H1 (cell line): Measurements from ENCODE around the gene GSKIP. TPM values are rescaled to one million over a fixed set of nuclear protein-coding genes. Genes with fewer than 3 reads are reported as not detected.

ENCODE experiments used
- CBX8 ChIP-seq: fragments of 300-800, 300-1000 bp; sonication (generic); IDR thresholded peaks from 2 replicates; pipeline ENCODE4 v1.7.1; 2016; ENCODE audit warnings: low read depth, low read length, borderline replicate concordance
- KDM4A ChIP-seq: IDR thresholded peaks from one replicate; pipeline ENCODE4 v1.7.1; 2012; ENCODE audit warnings: low read depth, mild to moderate bottlenecking, moderate library complexity, low read length, inconsistent platforms; ENCODE audit not compliant: severe bottlenecking
- polyA plus RNA-seq, 7 experiments: library from polyadenylated mRNA; depleted of rRNA in 3 of 7; stranded (reverse) in 5 of 7; unstranded in 2 of 7; fragments of >200 nt in 5 of 7; fragments of 200-250 nt in 2 of 7; gene quantifications; 1 replicate in 5 of 7; 2 replicates in 1 of 7; 4 replicates in 1 of 7; pipeline versions ENCODE4 v1.2.1 to v1.2.3, GENCODE V29; 2011 to 2013; ENCODE audit warnings: missing spikeins in 2 of 7, mixed read lengths in 2 of 7
- total RNA-seq: library from RNA; stranded (reverse); fragmentation: NEBNext Ultra II Directional; extraction: Animal tissue kit (Norgen Biotek cat#: 25700); gene quantifications from 2 replicates; pipeline ENCODE4 v1.2.1, GENCODE V29; 2021
- TF ChIP-seq, protein P1 (sequence below): IDR thresholded peaks from 2 replicates; pipeline ENCODE4 v1.6.1; 2012; ENCODE audit warnings: low read length, inconsistent platforms
- TF ChIP-seq, protein P2 (sequence below): IDR thresholded peaks from 2 replicates; pipeline ENCODE4 v1.6.1; 2012; ENCODE audit warnings: inconsistent platforms

GSKIP gene
- total and polyA plus RNA-seq, 2 of the 8 experiments (the other 6 are each of a cell fraction or from before 2014, with no cell fraction given): 20.3 to 37.1 TPM

DNA sequence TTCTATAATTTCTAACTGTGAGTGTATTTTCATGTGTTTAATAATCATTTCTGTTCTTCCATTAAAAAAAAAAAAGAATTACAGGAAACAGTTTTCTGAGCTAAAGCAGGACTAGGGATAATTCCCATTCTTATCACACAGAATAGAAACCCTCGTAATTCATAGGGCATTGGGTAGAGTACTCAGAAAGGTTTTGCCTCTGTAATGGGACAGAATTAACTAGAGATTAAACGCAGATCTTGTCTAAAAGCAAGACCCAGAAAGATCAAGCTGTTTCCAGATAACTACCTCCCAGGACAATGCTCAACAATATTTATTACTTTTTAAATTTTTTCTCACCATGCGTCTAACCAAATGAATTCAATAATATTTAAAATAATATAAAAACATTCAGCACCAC, 10.2 kb downstream of the GSKIP start (continued):
- TF ChIP-seq, protein P1, sequence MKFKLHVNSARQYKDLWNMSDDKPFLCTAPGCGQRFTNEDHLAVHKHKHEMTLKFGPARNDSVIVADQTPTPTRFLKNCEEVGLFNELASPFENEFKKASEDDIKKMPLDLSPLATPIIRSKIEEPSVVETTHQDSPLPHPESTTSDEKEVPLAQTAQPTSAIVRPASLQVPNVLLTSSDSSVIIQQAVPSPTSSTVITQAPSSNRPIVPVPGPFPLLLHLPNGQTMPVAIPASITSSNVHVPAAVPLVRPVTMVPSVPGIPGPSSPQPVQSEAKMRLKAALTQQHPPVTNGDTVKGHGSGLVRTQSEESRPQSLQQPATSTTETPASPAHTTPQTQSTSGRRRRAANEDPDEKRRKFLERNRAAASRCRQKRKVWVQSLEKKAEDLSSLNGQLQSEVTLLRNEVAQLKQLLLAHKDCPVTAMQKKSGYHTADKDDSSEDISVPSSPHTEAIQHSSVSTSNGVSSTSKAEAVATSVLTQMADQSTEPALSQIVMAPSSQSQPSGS: no peak
- TF ChIP-seq, protein P2, sequence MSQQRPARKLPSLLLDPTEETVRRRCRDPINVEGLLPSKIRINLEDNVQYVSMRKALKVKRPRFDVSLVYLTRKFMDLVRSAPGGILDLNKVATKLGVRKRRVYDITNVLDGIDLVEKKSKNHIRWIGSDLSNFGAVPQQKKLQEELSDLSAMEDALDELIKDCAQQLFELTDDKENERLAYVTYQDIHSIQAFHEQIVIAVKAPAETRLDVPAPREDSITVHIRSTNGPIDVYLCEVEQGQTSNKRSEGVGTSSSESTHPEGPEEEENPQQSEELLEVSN: no peak
- TF ChIP-seq KDM4A (no peak), CBX8 (no peak)
- TF ChIP-seq, all 59 proteins: peak for 0
